ENCODE measurements around the gene AEBP2. TPM values are rescaled to one million over a fixed set of nuclear protein-coding genes. Genes with fewer than 3 reads are reported as not detected.

Gene AEBP2
- total and polyA plus RNA-seq, 2 of the 13 experiments (the other 11 are each of a cell fraction or from before 2014, with no cell fraction given) = 9.2 to 17.9 TPM

DNA sequence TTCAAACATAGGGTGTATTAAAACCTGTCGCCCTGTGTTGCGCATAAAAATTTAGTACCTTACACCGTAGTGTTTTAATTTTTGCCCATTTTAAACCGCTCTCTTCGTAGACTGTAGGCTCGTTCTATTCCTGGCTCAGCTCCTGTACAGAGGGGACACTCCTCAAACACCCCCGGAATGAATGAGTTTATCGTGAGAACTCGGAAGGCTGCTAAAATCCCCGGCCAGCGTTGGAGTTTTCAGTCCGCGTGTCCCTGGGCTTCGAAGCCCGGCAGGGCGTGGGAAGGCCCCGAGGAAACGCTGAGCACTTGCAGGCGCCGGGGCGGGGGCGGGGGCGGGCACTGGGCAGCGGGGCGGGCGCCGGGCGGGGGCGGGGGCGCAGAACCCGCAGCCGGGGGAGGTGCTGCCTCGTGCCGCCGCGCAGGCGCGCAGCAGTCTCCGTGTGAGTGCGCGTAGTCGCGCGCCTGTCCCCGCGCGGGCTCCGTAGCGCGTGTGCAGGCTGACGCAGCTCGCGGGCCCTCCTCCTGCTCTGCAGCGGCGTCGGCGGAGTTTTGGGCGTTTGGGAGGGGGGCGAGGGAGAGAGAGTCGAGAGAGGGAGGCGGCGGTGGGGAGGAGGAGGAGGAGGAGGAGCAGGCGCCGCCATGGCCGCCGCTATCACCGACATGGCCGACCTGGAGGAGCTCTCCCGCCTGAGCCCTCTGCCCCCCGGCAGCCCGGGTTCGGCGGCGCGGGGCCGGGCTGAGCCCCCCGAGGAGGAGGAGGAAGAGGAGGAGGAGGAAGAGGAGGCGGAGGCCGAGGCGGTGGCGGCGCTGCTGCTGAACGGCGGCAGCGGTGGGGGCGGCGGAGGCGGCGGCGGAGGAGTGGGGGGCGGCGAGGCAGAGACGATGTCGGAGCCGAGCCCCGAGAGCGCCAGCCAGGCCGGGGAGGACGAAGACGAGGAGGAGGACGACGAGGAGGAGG lies at the start of gene AEBP2 (continued):
- TF ChIP-seq, protein P1, sequence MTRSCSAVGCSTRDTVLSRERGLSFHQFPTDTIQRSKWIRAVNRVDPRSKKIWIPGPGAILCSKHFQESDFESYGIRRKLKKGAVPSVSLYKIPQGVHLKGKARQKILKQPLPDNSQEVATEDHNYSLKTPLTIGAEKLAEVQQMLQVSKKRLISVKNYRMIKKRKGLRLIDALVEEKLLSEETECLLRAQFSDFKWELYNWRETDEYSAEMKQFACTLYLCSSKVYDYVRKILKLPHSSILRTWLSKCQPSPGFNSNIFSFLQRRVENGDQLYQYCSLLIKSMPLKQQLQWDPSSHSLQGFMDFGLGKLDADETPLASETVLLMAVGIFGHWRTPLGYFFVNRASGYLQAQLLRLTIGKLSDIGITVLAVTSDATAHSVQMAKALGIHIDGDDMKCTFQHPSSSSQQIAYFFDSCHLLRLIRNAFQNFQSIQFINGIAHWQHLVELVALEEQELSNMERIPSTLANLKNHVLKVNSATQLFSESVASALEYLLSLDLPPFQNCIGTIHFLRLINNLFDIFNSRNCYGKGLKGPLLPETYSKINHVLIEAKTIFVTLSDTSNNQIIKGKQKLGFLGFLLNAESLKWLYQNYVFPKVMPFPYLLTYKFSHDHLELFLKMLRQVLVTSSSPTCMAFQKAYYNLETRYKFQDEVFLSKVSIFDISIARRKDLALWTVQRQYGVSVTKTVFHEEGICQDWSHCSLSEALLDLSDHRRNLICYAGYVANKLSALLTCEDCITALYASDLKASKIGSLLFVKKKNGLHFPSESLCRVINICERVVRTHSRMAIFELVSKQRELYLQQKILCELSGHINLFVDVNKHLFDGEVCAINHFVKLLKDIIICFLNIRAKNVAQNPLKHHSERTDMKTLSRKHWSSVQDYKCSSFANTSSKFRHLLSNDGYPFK (CRISPR knock-in tag; IDR thresholded peaks at IDR 0.05; ENCODE audit: borderline replicate concordance) = no peak; the same call in 1 of the 2 replicates
- TF ChIP-seq CHCHD3 (CRISPR knock-in tag; IDR thresholded peaks at IDR 0.05) = peak; percentile 84; the same call in 1 of the 2 replicates
- TF ChIP-seq, protein P2, sequence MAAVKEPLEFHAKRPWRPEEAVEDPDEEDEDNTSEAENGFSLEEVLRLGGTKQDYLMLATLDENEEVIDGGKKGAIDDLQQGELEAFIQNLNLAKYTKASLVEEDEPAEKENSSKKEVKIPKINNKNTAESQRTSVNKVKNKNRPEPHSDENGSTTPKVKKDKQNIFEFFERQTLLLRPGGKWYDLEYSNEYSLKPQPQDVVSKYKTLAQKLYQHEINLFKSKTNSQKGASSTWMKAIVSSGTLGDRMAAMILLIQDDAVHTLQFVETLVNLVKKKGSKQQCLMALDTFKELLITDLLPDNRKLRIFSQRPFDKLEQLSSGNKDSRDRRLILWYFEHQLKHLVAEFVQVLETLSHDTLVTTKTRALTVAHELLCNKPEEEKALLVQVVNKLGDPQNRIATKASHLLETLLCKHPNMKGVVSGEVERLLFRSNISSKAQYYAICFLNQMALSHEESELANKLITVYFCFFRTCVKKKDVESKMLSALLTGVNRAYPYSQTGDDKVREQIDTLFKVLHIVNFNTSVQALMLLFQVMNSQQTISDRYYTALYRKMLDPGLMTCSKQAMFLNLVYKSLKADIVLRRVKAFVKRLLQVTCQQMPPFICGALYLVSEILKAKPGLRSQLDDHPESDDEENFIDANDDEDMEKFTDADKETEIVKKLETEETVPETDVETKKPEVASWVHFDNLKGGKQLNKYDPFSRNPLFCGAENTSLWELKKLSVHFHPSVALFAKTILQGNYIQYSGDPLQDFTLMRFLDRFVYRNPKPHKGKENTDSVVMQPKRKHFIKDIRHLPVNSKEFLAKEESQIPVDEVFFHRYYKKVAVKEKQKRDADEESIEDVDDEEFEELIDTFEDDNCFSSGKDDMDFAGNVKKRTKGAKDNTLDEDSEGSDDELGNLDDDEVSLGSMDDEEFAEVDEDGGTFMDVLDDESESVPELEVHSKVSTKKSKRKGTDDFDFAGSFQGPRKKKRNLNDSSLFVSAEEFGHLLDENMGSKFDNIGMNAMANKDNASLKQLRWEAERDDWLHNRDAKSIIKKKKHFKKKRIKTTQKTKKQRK (IDR thresholded peaks at IDR 0.05; ENCODE audit: low read length) = no peak
- no peak; the same call in 1 of the 2 replicates for TF ChIP-seq ZNF629 (CRISPR knock-in tag; conservative IDR thresholded peaks at IDR 0.05)
- 0 out of 2 replicates have a peak, but pooled peaks have one; percentile 16 for TF ChIP-seq BCL6 (CRISPR knock-in tag; IDR thresholded peaks at IDR 0.05)
- TF ChIP-seq KDM2A (CRISPR knock-in tag; IDR thresholded peaks at IDR 0.05; ENCODE audit: borderline replicate concordance, low read depth) = peak; percentile 82
- TF ChIP-seq SRSF1 (optimal IDR thresholded peaks at IDR 0.05; ENCODE audit: low read depth, low read length) = no peak
- TF ChIP-seq ZNF784 (CRISPR knock-in tag; IDR thresholded peaks at IDR 0.05; ENCODE audit: borderline replicate concordance) = peak; percentile 75; the same call in 1 of the 2 replicates
- TF ChIP-seq ZC3H4 (CRISPR knock-in tag; IDR thresholded peaks at IDR 0.05; ENCODE audit: borderline replicate concordance) = no peak; the same call in 1 of the 2 replicates
- no peak for TF ChIP-seq SOX6 (IDR thresholded peaks at IDR 0.05)
- peak; percentile 32; the same call in 1 of the 2 replicates for TF ChIP-seq SOX6 (CRISPR knock-in tag; IDR thresholded peaks at IDR 0.05)
- peak; percentile 22; the same call in 1 of the 2 replicates for TF ChIP-seq CREM (IDR thresholded peaks at IDR 0.05)
- TF ChIP-seq CREM (CRISPR knock-in tag; IDR thresholded peaks at IDR 0.05) = 0 out of 2 replicates have a peak, but pooled peaks have one; percentile 5
- peak; percentile 89 for TF ChIP-seq SAFB2 (CRISPR knock-in tag; IDR thresholded peaks at IDR 0.05; ENCODE audit: borderline replicate concordance, low read depth)
- no peak for TF ChIP-seq KDM6A (CRISPR knock-in tag; IDR thresholded peaks at IDR 0.05; ENCODE audit: low read depth)
- 0 out of 2 replicates have a peak, but pooled peaks have one; percentile 38 for TF ChIP-seq CBFB (CRISPR knock-in tag; IDR thresholded peaks at IDR 0.05)
- no peak for TF ChIP-seq NFIC (IDR thresholded peaks at IDR 0.05; ENCODE audit: low read length)
- no peak for TF ChIP-seq SUZ12 (IDR thresholded peaks at IDR 0.05; ENCODE audit: low read depth, low read length)
- no peak for TF ChIP-seq GZF1 (CRISPR knock-in tag; IDR thresholded peaks at IDR 0.05)
- TF ChIP-seq MYC (CRISPR knock-in tag; IDR thresholded peaks at IDR 0.05; ENCODE audit: borderline replicate concordance) = peak; percentile 97
- peak; percentile 54 for TF ChIP-seq ZMYM3 (CRISPR knock-in tag; IDR thresholded peaks at IDR 0.05)
